NCI-H526 treated with DMSO at 0.1 percent for 48 hours (cell line): ENCODE data around the gene HSF5.
"Not testable (repeated sequence)": the region's sequence is repeated elsewhere in the genome, so short reads cannot be mapped to it uniquely, and the experiment has no call there.

ENCODE experiments used
- DNase-seq: peaks from one replicate; lab custom pipeline; 2025; lab: John Stamatoyannopoulos, UW

The HSF5 gene

DNA sequence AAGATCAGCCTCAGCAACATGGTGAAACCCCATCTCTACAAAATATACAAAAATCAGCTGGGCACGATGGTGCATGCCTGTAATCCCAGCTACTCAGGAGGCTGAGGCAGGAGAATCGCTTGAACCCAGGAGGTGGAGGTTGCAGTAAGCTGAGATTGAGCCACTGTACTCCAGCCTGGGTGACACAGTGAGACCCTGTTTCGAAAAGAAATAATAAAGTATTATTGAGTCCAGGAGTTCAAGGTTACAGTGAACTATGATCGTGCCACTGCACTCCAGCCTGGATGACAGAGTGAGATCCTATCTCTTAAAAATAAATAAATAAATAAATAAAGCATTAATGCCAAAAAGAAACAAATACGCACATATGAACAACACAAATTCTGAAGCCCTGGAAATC, 6.4 kb downstream of the HSF5 start:
- DNase-seq, result not testable (repeated sequence)

DNA sequence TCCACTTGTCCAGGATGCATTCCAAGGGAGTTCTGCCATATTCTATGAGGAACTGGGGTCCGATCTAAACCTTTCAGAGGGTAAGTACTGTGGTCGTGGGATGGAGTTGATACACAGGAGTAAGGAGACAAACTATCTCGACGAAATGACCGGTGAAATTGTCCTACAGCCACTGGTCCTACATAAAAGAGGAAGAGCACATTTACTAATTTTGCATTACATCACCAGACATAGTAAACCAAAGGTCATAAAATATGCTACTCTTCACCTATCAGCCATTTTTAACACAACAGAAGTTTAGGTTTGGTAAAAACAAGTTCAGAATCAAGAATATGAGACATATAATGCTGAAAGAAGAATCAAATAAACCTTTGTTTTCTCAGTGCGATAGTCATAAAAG, 8.1 kb downstream of the HSF5 start:
- DNase-seq, result no peak

DNA sequence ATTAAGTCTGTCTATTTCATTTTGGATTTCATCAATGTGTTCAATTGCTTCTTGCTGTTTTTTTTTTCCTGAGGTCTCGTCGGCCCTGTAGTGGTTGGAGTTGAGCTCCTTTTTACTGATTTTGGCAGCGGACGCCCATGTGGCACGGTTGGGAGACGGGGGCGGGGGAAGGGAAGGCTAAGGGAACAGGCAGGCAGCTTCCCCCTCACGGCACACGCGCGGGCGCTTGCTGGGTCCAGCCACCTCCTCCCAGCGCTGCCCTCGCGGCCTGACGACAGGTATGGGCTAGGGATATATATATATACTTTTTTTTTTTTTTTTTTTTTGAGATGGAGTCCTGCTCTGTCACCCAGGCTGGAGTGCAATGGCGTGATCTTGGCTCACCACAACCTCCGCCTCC, 11.4 kb downstream of the HSF5 start:
- DNase-seq, result no peak

DNA sequence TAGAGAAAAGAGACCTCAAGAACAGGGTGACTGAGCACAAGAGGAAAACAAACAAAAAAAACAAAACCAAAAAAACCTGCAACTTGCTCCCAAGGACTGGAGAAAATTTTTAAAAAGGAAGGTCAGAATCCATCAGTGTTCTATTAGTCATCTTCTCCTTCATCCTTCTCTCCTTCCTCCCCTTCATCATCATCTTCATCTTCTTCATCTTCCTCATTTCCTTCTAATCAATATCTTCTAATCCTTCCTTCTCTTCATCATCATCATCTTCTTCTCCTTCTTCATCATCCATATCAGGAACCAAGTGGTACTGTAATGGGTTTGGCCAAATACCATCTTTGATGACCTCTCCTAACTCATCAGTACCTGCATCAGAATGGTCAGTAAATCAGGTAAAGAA, 12.2 kb downstream of the HSF5 start:
- no peak for DNase-seq

DNA sequence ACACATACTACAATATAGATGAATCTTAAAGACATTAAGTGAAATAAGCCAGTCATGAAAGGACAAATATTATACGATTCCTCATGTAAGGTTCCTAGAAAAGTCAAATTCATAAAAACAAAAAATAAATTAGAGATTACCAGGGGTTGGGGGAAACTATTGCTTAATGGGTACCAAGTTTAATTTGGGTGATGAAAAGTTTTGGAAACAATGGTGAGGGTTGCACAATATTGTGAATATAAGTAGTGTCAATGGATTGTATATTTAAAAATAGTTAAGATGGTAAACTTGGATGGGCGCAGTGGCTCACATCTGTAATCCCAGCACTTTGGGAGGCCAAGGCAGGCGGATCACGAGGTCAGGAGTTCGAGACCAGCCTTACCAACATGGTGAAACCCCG, 17.9 kb downstream of the HSF5 start:
- DNase-seq, result no peak

DNA sequence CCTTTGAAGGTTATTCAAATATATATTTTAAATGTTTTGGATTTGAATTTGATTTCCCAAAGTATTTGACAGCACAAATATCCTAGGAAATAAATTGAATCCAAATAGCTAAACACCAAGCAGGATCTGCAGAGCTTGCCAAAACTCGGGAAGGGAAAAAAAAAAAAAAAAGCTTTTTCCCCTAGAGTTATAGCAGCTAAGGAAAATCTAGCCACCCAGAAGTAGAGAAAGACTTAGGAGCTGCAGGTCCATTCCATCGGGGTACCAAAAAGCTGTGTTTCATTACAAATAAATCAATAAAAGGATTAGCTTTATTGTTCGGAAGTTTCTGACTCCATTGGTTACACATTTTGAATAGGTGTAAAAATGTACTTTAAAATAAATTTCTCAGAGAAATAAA, 19.3 kb downstream of the HSF5 start:
- no peak for DNase-seq

DNA sequence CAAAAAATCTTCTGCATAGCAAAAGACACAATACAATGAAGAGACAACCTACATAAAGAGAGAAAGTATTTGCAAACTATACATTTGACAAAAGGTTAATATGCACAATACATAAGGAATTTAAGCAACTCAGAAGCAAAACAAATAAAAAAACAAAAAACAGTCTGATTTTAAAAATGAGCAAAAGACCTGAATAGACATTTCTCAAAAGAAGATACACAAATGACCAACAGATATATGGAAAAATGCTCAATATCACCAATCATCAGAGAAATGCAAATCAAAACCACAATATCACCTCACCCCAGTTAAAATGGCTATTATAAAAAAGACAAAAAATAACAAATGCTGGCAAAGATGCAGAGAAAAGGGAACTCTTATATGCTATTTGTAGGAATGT, 32.7 kb downstream of the HSF5 start:
- no peak for DNase-seq

DNA sequence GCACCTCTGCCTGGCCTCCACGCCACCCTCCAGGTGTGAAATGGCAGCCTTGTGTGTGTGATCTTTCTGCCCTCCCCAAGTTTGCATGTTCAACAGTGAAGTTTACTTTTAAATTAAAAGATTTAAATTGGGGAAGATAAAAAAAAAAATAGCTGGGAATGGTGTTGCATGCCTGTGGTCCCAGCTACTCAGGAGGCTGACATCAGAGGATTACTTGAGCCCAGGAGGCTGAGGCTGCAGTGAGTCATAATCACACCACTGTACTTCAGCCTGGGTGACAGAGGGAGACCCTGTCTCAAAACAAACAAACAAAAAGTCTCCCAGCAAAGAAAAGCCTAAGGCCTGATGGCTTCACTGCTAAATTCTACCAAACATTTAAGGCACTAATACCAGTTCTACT, 35.5 kb downstream of the HSF5 start:
- no peak for DNase-seq

DNA sequence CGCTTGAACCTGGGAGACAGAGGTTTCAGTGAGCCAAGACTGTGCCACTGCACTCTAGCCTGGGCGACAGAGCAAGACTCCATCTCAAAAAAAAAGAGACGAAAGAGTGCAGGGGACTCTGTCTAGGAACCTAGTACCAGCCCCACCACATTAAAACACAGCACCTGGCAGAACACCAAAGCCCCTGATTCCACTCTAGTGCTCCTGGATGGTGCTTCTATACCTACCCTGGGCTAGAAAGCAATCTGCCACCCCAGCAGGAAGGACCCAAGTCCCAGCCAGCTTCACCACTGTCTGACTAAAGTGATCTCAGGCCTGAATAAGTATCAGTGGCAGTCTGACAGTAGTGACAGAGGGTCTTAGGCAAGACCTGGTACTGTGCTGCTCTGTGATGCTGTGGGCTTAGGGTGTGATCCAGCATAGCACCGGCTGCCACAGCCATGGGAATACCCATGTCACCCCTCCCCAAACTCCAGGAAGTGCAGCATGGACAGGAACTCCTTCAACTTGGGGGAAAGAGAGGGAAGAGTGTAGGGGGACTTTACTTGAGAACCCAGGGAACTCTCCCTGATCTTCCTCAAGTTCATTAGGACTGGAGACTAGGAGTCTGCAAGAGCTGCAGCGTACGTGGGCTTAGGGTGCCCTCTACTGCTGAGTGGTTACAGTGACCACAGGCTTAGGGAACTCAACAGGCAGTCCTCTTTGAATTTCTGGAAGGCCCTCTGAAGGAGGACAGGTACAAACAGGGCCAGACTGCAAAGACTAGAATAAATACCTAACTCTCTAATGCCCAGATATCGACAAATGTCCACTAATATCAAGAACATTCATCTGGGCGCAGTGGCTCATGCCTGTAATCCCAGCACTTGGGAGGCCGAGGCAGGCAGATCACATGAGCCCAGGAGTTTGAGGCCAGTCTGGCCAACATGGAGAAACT, 40.9 kb downstream of the HSF5 start:
- peak; percentile 52 for DNase-seq

DNA sequence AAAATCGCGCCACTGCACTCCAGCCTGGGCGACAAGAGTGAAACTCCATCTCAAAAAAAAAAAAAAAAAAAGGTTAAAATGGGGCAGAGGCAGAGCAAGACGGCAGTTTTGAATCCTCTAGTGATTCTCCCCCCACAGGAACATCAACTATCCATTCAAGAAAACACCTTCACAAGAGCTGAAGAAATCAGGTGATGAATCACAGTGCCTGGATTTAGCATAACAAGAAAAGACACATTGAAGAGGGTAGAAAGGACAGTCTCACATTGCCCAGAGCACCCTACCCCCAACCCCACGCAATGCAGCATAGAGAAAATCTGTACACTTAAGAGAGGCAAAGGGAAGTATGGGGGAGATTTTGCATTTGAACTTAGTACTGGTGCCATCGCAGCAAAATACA, 42.1 kb downstream of the HSF5 start:
- DNase-seq, result no peak

DNA sequence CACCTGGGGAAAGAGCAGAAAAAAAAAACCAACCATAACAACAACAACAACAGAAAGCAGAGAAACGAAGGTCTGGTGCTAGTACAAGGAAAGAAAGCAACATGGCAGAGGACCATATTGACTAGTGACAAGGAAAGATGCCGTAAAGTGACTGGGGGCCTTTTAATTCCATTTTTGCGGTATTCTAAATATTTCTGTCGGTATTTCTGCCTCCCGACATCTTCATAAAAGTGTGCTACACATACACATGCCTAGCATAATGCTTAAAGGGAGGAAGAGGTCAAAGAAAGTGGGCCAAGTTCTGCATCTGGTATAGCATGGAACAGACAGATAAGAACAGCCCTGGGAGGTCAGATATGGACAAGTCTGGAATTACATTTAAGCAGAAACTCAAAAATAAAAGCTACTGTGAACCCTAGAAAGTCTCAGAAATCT, 51.4 kb downstream of the HSF5 start:
- no peak for DNase-seq

DNA sequence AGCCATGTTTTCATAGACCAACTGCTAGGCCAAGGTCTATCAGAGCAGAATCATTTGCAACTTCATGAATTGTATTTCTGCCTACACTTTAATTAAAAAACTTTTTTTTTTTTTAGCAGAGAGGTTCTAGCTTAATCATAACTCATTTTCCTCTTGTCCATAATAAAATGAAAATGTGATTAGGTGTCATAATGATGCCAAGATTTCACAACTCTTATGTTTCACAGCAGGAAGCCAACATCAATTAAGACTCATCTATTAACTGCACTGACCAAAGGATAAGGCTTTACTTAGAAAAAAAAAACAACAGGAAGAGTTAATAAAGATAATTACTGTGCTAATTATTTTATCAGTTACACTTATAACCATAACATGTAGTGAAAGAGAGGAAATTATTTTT, 52.0 kb downstream of the HSF5 start:
- no peak for DNase-seq

DNA sequence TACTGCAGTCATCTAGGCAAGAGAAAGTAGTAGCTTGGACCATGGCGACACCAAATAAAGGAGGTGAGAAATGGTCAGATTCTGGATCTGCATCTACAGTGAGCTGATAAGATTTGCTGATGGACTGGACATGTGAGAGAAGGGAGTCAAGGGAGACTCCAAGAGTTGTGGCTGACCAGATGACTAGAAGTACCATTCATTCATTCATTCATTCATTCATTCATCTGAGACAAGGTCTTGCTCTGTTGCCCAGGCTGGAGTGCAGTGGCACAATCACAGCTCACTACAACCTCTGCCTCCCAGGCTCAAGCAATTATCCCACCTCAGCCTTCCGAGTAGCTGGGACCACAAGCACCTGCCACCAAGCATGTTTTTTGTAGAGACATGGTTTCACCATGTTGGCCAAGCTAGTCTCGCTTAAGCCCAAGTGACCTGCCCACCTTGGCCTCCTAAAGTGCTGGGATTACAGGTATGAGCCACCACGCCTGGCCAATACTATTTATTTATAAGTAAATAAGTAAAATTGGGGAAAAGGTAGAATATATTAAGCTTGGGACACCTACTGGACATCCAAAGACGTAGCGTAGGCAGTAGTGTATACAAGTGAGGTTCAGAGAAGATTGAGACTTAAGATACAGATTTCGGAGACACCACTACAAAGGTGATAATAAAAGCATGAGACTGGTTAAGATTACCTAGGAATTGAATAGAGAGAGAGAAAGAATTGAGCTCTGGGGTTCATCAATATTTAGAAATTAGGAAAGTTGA, 55.2 kb downstream of the HSF5 start:
- no peak for DNase-seq

DNA sequence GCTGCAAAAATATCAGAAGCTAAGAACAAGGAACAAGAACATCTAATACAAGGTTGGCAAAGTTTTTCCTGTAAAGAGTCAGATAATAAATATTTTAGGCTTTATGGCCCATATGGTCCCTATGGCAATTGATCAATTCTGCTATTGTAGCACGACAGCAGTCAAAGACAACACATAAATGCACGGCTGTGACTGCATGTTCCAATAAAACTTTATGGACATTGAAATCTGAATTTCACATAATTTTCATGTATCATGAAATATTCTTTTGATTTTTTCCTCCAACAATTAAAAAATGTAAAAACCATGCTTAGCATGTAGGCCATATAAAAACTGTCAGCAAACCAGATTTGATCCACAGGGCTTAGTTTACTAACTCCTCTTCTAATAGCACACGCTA, 60.4 kb downstream of the HSF5 start:
- DNase-seq, result no peak

DNA sequence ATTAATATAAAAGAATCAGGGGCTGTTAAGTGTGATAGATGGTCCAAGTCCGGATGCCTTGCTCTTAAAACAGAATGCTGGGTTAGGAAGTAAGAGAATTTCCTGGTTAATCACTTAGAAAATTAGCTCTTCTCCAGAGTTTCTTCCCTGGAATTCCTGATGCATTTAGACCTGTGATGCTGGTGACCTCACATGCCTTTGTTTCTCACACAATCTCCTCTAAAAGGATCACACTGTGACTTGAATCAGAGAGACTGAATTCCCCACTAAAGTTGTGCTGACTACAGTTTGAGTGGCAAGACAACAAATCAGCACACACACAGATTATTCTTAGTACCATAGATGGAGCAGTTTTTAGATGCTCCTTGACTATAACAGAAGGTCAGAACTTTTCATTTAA, 66.5 kb downstream of the HSF5 start:
- DNase-seq, result no peak

DNA sequence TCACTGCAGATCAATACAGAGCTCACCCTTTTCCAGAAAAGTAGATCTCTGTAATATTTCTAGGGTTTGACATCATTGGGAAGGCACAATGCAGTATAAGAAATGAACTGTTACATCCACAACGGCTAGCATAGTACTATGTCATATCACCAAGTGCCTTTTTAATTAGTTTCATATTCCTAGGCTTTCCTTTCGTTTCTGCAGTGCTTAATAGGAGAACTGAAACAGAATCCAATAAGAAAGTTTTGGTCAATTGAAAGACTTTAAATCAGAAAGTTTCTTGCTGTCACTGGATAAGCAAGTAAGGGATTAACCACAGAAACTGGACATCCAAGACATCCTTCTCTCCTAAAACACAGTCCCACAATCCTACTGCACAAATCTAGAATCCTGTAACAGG, 67.4 kb downstream of the HSF5 start:
- no peak for DNase-seq

DNA sequence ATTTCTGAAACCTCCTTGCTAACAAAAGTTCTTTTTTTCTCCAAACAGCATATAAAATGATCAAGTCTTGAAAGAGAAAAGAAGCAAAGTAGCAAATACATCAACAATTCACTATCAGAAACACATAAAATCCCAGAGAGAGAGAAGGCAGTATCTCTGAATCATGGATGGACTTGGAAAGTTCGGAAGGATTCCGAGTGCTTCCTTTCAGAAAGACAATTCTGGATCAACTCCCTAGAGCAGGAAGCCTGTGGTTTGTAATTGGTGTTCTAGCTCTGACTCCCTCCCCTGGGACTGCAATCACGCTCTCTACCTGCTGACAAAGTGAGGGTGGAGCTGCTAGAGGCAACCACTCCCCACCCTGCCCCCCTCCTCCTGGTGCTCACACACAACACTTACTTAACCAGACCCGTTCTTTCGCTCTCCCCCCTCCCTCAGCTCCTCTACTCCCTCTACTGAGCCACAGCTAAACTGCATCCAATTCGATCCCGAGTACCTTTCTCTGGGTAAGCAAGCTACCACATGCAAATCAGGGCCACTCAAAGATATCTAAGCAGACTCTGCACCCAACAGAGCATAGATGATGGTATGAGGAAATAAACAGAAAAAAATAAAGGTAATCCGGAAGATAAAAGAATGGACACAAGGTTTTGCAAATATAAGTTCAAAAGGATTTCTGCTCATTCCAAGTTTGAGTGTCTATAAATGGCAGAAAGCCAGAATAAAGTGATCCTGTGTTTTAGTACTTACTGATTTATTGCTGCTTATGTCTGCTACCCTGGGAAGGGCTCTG, 70.7 kb downstream of the HSF5 start, which contains the start of gene RNF43:
RNF43 (minus strand) TSS at position 235 of the 793 bp plus-strand sequence. CDS start 1,957 bp downstream, outside the sequence.
- peak; percentile 99 for DNase-seq

DNA sequence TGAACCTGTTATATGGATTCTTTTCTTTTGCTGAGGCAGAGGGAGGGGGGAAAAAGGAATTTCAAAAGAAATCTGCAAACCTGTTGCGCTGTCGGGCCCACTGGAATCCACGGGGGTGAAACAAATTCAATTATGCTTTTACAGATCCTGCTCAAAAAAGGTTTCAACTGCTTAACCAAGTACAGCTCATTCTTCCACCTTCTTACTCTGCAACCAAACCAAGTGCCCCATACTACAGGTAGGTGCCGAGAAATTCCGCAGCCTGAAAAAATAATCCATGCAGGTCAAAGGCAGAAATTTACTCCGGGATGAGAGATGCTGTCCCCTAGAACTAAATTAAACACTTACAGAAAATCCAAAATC, 71.3 kb downstream of the HSF5 start:
- peak; percentile 70 for DNase-seq

DNA sequence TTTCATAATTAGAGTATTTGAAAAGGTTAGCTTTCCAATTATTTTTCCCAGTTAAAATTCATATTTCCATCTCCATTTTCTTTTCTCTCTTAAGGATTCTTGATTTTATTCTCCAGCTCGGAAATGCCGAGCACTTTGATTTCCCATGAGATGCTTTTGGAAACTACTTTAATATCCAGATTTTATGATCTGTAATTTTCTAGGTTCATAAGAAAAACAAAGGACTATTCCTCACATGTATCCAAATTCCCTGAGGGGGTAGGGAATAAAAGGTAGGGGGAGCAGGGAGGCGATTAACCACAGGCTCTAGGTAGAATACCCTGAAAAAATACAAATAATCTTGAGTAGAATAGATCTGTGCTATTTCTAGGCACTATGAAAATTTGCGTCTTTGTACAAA, 71.8 kb downstream of the HSF5 start:
- DNase-seq, result no peak

DNA sequence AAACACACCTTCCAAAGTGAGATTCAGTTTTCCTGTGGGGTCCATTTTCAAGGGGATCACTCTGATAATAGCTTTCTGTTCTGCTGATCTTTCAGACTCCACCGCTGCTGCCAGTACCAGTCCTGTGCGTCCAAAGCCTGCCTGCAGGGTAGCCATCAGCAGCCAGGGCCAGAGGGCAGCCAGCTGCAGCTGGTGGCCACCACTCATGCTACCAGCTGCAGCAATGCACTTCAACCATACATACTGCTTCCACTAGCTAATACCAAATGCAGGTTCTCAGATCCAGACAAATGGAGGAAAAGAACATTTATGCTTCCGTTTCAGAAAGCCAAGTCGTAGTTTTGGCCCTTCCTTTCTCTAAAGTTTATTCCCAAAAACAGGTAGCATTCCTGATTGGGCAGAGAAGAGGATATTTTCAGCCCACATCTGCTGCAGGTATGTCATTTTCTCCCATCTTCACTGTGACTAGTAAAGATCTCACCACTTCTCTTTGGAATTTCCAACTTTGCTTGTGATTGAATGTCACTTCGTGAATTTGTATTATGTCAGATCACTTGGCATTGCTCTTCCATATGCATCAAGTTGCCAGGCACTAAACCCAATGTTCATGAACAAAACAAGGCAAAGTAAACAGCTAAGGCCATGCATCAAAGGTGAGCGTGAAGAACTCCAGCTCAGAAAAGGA, 72.7 kb downstream of the HSF5 start:
- DNase-seq, result peak; percentile 72

DNA sequence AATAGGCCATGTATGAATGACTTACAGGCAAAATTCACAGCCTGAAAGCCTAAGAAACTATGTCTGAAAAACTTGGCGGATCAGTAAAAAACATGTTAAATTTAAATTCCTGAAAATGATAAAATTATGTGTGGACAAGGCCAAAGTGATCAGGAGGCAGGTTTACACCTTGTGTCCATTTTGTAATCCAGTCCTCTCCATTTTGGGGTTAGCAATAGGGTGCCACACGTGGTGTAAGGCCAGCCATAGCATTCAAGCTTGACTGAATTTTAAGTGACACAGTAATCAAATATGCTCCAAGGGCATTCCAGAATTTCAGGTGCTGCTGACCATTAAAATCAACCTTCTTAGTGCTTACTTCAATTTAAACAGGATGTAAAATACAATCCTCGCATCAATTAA, 73.6 kb downstream of the HSF5 start:
- DNase-seq, result peak; percentile 87

DNA sequence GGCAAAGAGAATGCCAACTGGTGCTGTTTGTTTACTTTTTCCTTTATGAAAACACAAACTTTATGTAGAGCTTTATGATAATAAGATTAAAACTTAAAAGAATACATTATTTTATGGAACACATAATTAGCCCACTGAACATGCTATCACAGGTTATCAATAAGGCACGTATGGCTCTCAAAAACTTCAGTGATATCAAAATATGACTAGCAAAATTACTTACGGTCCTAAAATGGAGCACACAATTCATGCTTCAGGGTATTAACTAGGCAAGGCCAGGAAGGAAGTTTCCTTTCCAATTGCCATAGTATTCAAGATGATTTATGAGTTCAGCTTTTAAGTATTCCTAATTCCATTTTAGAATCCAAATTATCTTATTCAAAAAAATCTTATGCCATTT, 74.5 kb downstream of the HSF5 start:
- DNase-seq, result peak; percentile 44
